ENCODE results near the gene EN2.

The EN2 gene

GRCh38 chr7:155471718-155472117 lies 13.8 kb downstream of the EN2 start:
- TF ChIP-seq CTCF (IDR thresholded peaks at IDR 0.05): no peak
- peaks cover 100% of the 10 kb centered on the region for H3K27me3 ChIP-seq
- no peaks in the 10 kb centered on the region for H3K9me3 ChIP-seq
- H3K4me3 ChIP-seq (ENCODE audit: low read depth in 1 of 2, low read length in 1 of 2): no peak overlapping the region
- H3K4me1 ChIP-seq (ENCODE audit: control insufficient read depth in 1 of 2, insufficient read depth in 1 of 2, low read depth in 1 of 2, low read length in 1 of 2): peaks cover 3 to 8% of the 10 kb centered on the region in 2 experiments
- H3K27ac ChIP-seq: no peak overlapping the region
- no peaks in the 10 kb centered on the region for H3K36me3 ChIP-seq

- H3K27ac ChIP-seq: no peak overlapping the region
- H3K4me3 ChIP-seq (ENCODE audit: low read depth in 1 of 2, low read length in 1 of 2): no peak overlapping the region
- H3K4me1 ChIP-seq (ENCODE audit: control insufficient read depth in 1 of 2, insufficient read depth in 1 of 2, low read depth in 1 of 2, low read length in 1 of 2): no peaks in the 10 kb centered on the region
- TF ChIP-seq CTCF (IDR thresholded peaks at IDR 0.05): no peak
- no peaks in the 10 kb centered on the region for H3K9me3 ChIP-seq
- no peaks in the 10 kb centered on the region for H3K36me3 ChIP-seq
- peaks cover 100% of the 10 kb centered on the region for H3K27me3 ChIP-seq
Observed at GRCh38 chr7:155477476-155477875, 19.5 kb downstream of the EN2 start.

- TF ChIP-seq CTCF (IDR thresholded peaks at IDR 0.05): no peak
- no peaks in the 10 kb centered on the region for H3K9me3 ChIP-seq
- no peak overlapping the region for H3K27ac ChIP-seq
- H3K36me3 ChIP-seq: no peaks in the 10 kb centered on the region
- H3K4me3 ChIP-seq (ENCODE audit: low read depth in 1 of 2, low read length in 1 of 2): no peak overlapping the region
- peaks cover 97% of the 10 kb centered on the region for H3K27me3 ChIP-seq
- no peaks in the 10 kb centered on the region for H3K4me1 ChIP-seq (ENCODE audit: control insufficient read depth in 1 of 2, insufficient read depth in 1 of 2, low read depth in 1 of 2, low read length in 1 of 2)
Observed at GRCh38 chr7:155481764-155482163, 23.8 kb downstream of the EN2 start.

GRCh38 chr7:155482511-155483183 lies 24.7 kb downstream of the EN2 start:
- Histone ChIP-seq H3K4me1 (ENCODE audit: control insufficient read depth in 1 of 2, insufficient read depth in 1 of 2, low read depth in 1 of 2, low read length in 1 of 2) (no peaks in the 10 kb centered on the region), H3K36me3 (no peaks in the 10 kb centered on the region), H3K27ac (no peak overlapping the region), H3K4me3 (ENCODE audit: low read depth in 1 of 2, low read length in 1 of 2) (no peak overlapping the region), H3K9me3 (no peaks in the 10 kb centered on the region), H3K27me3 (peaks cover 97% of the 10 kb centered on the region)
- no peak for TF ChIP-seq CTCF (IDR thresholded peaks at IDR 0.05)

- Histone ChIP-seq H3K4me3 (ENCODE audit: low read depth in 1 of 2, low read length in 1 of 2) (no peak overlapping the region), H3K27me3 (peaks cover 97% of the 10 kb centered on the region), H3K36me3 (no peaks in the 10 kb centered on the region), H3K27ac (no peak overlapping the region), H3K9me3 (no peaks in the 10 kb centered on the region), H3K4me1 (ENCODE audit: control insufficient read depth in 1 of 2, insufficient read depth in 1 of 2, low read depth in 1 of 2, low read length in 1 of 2) (no peaks in the 10 kb centered on the region)
- TF ChIP-seq CTCF (IDR thresholded peaks at IDR 0.05): no peak
Observed at GRCh38 chr7:155483245-155483644, 25.3 kb downstream of the EN2 start.

Data from neutrophil (primary cell).